ENCODE results near the gene PCNX2.

PCNX2 gene

DNA sequence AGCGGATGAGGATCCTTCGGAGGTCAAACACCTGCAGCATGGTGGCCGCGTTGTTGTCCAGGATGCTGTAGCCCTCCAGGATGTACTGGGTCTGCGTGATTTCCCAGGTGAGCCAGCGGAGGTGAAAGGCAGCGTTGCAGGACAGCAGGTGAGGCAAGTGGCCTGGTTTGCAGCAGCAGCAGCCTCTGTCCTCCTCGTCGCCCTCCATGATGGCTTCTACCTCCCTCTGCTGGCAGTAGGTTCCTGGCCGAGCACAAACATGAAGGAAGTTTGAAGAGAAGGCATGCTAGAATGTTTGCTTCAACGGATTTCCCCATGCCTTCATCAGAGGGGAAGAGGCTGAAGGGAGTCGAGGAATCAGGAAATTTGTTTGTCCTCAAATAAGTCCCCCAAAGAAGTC is 270.4 kb downstream of the PCNX2 start:
- no peaks in the 10 kb centered on the region for H3K9me3 ChIP-seq (ENCODE audit: insufficient read depth, low read length)

DNA sequence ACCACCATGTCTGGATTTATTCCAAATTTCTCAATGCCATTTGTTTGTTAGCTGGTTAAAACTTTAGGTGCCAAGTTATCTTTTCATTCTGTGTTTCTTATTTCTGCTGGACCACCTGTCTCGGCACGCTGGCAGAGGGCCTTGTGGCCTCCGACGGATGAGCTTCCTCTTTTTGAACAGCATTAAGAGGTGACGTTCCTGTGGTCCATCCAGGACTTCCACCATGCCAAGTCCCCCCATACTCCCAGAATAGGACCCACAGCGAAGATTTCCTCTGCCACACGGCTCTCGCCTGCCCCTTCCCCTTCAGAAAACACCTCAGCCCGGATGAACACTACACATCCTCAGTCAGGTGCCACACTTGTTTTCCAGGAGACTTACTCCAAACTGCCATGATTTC is 271.3 kb downstream of the PCNX2 start:
- Histone ChIP-seq H3K4me3 (ENCODE audit: insufficient read length, low read depth) (no peak overlapping the region), H3K9me3 (ENCODE audit: insufficient read depth, low read length) (no peaks in the 10 kb centered on the region), H3K9ac (ENCODE audit: insufficient read length, low read depth) (no peak overlapping the region), H3K36me3 (ENCODE audit: insufficient read depth, insufficient read length, low read length) (peaks cover 3% of the 10 kb centered on the region), H3K4me1 (ENCODE audit: insufficient read depth, insufficient read length) (peaks cover 7% of the 10 kb centered on the region), H3K27me3 (ENCODE audit: insufficient read depth, insufficient read length) (no peaks in the 10 kb centered on the region)
- TF ChIP-seq YY1 (IDR thresholded peaks at IDR 0.05; ENCODE audit: insufficient read depth, insufficient read length), result no peak
- no peak for TF ChIP-seq SUZ12 (IDR thresholded peaks at IDR 0.05; ENCODE audit: extremely low read depth, insufficient read depth, insufficient read length)
- no peak for TF ChIP-seq ZNF274 (IDR thresholded peaks at IDR 0.05; ENCODE audit: low read depth, low read length)
- DNase-seq (ENCODE audit: low read depth, low spot score), result no peak

More for the DNA sequence above, 270.4 kb downstream of the PCNX2 start:
- peaks cover 7% of the 10 kb centered on the region for H3K4me1 ChIP-seq (ENCODE audit: insufficient read depth, insufficient read length)
- H3K36me3 ChIP-seq (ENCODE audit: insufficient read depth, insufficient read length, low read length), result peaks cover 3% of the 10 kb centered on the region
- H3K4me3 ChIP-seq (ENCODE audit: insufficient read length, low read depth), result no peak overlapping the region
- H3K27me3 ChIP-seq (ENCODE audit: insufficient read depth, insufficient read length), result no peaks in the 10 kb centered on the region
- TF ChIP-seq SUZ12 (IDR thresholded peaks at IDR 0.05; ENCODE audit: extremely low read depth, insufficient read depth, insufficient read length) (no peak), YY1 (IDR thresholded peaks at IDR 0.05; ENCODE audit: insufficient read depth, insufficient read length) (no peak), ZNF274 (IDR thresholded peaks at IDR 0.05; ENCODE audit: low read depth, low read length) (no peak)
- no peak overlapping the region for H3K9ac ChIP-seq (ENCODE audit: insufficient read length, low read depth)
- peak; percentile 61 for DNase-seq (ENCODE audit: low read depth, low spot score)

DNA sequence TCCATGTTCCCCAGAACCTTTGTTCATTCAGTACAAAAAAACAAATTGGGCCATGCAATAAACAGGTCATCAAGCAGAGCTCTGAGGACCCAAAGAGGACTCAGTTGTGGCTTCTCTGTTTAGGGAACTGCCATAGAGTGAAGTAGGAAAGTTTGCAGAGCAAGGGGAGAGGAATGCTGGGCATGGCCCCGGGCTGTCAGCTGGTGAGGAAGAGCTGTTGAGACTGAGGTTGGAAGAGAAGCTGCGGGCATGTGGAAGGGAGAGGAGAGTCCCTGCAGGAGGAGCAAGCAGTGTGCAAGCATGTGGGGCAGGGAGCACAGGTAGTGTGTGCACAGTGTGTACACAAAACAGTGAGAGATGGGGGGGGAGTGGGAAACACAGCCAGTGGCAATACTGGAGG is 273.3 kb downstream of the PCNX2 start:
- peaks cover 10% of the 10 kb centered on the region for H3K4me1 ChIP-seq (ENCODE audit: insufficient read depth, insufficient read length)
- H3K4me3 ChIP-seq (ENCODE audit: insufficient read length, low read depth), result no peak overlapping the region
- H3K9ac ChIP-seq (ENCODE audit: insufficient read length, low read depth), result no peak overlapping the region
- peaks cover 3% of the 10 kb centered on the region for H3K36me3 ChIP-seq (ENCODE audit: insufficient read depth, insufficient read length, low read length)
- TF ChIP-seq YY1 (IDR thresholded peaks at IDR 0.05; ENCODE audit: insufficient read depth, insufficient read length) (no peak), ZNF274 (IDR thresholded peaks at IDR 0.05; ENCODE audit: low read depth, low read length) (no peak), SUZ12 (IDR thresholded peaks at IDR 0.05; ENCODE audit: extremely low read depth, insufficient read depth, insufficient read length) (no peak)
- DNase-seq (ENCODE audit: low read depth, low spot score), result no peak
- no peaks in the 10 kb centered on the region for H3K9me3 ChIP-seq (ENCODE audit: insufficient read depth, low read length)
- H3K27me3 ChIP-seq (ENCODE audit: insufficient read depth, insufficient read length), result no peaks in the 10 kb centered on the region

DNA sequence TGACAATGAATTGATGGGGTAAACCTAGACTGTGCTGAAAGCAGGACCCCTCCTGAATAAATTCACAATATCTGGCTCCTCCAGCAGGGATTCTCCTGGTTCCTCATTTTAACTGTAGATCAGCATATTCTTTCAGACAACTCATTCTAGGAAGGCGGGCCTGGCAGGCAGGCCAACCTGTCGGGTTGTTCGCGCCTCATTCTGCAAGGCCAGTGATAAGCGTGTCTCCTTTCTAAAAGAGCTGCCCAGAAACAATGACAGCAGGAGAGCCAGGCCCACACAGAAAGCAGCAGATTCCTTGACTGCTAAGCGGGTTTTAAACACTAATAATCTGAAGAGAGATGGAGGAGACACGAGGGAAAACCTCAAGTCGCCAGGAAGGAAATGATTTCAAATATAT is 275.1 kb downstream of the PCNX2 start:
- no peak for DNase-seq (ENCODE audit: low read depth, low spot score)
- Histone ChIP-seq H3K36me3 (ENCODE audit: insufficient read depth, insufficient read length, low read length) (peaks cover 6% of the 10 kb centered on the region), H3K27me3 (ENCODE audit: insufficient read depth, insufficient read length) (no peaks in the 10 kb centered on the region), H3K4me1 (ENCODE audit: insufficient read depth, insufficient read length) (peaks cover 10% of the 10 kb centered on the region), H3K4me3 (ENCODE audit: insufficient read length, low read depth) (no peak overlapping the region), H3K9ac (ENCODE audit: insufficient read length, low read depth) (no peak overlapping the region), H3K9me3 (ENCODE audit: insufficient read depth, low read length) (no peaks in the 10 kb centered on the region)
- TF ChIP-seq ZNF274 (IDR thresholded peaks at IDR 0.05; ENCODE audit: low read depth, low read length), result no peak
- no peak for TF ChIP-seq SUZ12 (IDR thresholded peaks at IDR 0.05; ENCODE audit: extremely low read depth, insufficient read depth, insufficient read length)
- no peak for TF ChIP-seq YY1 (IDR thresholded peaks at IDR 0.05; ENCODE audit: insufficient read depth, insufficient read length)

DNA sequence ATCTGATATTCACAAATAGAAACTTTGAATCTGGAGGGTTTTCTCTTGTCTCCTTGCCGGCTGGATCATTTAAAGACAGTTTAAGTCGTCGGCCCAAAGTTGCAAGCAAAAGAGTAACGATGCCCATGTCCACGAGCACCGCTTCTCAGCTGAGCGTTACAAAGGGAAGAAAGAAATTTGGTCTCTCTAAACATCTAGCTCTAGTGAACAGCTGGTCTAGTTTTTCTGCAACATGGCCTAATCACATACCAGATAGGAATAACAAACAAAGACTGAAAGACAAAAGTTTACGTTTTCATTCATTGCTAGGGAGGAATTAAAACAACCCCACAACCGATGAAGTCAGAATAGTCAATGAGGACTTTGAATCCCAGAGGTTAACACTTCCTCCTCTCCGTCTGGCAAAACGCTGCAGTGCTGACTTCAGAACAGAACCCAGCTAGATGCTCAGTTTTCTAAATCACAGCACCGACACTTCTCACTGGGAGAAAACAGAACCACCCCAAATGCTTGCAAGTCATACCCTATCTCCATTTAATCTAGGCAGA is 275.7 kb downstream of the PCNX2 start:
- Histone ChIP-seq H3K4me3 (ENCODE audit: insufficient read length, low read depth) (no peak overlapping the region), H3K9ac (ENCODE audit: insufficient read length, low read depth) (no peak overlapping the region), H3K9me3 (ENCODE audit: insufficient read depth, low read length) (no peaks in the 10 kb centered on the region), H3K36me3 (ENCODE audit: insufficient read depth, insufficient read length, low read length) (peaks cover 4% of the 10 kb centered on the region), H3K4me1 (ENCODE audit: insufficient read depth, insufficient read length) (peaks cover 10% of the 10 kb centered on the region), H3K27me3 (ENCODE audit: insufficient read depth, insufficient read length) (no peaks in the 10 kb centered on the region)
- DNase-seq (ENCODE audit: low read depth, low spot score), result no peak
- no peak for TF ChIP-seq ZNF274 (IDR thresholded peaks at IDR 0.05; ENCODE audit: low read depth, low read length)
- no peak for TF ChIP-seq SUZ12 (IDR thresholded peaks at IDR 0.05; ENCODE audit: extremely low read depth, insufficient read depth, insufficient read length)
- TF ChIP-seq YY1 (IDR thresholded peaks at IDR 0.05; ENCODE audit: insufficient read depth, insufficient read length), result no peak

DNA sequence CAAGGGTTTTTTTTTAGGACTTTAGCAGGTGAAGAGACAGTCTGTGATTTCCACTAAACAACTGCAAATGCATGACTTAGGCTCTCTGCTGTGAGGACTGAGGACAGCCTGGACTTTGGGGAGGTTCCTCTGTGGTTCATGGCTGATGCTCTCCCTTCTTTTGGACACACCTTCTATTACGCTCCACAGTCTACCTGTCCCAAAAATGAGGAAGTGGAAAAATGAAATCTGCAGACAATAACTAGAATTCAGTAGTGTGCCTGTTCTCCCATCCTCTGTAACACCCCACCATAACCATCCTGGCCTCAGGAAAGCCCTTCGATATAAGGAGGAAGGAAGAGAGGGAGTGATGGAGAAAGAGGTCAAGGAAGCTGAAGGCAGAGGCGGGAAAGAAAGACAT is 276.4 kb downstream of the PCNX2 start:
- Histone ChIP-seq H3K4me3 (ENCODE audit: insufficient read length, low read depth) (no peak overlapping the region), H3K27me3 (ENCODE audit: insufficient read depth, insufficient read length) (no peaks in the 10 kb centered on the region), H3K36me3 (ENCODE audit: insufficient read depth, insufficient read length, low read length) (peaks cover 10% of the 10 kb centered on the region), H3K9me3 (ENCODE audit: insufficient read depth, low read length) (no peaks in the 10 kb centered on the region), H3K9ac (ENCODE audit: insufficient read length, low read depth) (no peak overlapping the region), H3K4me1 (ENCODE audit: insufficient read depth, insufficient read length) (peaks cover 10% of the 10 kb centered on the region)
- DNase-seq (ENCODE audit: low read depth, low spot score), result no peak
- TF ChIP-seq ZNF274 (IDR thresholded peaks at IDR 0.05; ENCODE audit: low read depth, low read length), result no peak
- TF ChIP-seq SUZ12 (IDR thresholded peaks at IDR 0.05; ENCODE audit: extremely low read depth, insufficient read depth, insufficient read length), result no peak
- TF ChIP-seq YY1 (IDR thresholded peaks at IDR 0.05; ENCODE audit: insufficient read depth, insufficient read length), result no peak

DNA sequence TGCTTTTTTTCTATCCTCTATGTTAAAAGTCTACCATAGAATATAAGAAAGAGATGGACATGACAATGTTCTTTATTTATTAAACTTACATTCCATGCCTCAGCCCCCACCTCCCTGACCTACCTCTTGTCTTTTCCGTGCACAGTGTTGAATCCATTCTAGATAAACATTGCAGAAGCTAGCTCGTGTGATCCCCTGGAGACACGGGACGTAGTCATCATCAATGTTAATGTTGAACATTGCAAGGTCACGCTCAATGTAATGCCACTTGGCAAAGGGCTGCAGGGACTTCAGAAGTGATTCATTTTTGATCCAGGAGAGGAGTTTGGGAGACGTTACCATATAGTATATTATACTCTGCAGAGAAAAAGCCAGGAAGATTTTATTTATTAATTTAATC is 278.7 kb downstream of the PCNX2 start:
- H3K9me3 ChIP-seq (ENCODE audit: insufficient read depth, low read length), result no peaks in the 10 kb centered on the region
- H3K4me3 ChIP-seq (ENCODE audit: insufficient read length, low read depth), result no peak overlapping the region
- DNase-seq (ENCODE audit: low read depth, low spot score), result no peak
- no peaks in the 10 kb centered on the region for H3K27me3 ChIP-seq (ENCODE audit: insufficient read depth, insufficient read length)
- peaks cover 9% of the 10 kb centered on the region for H3K4me1 ChIP-seq (ENCODE audit: insufficient read depth, insufficient read length)
- H3K36me3 ChIP-seq (ENCODE audit: insufficient read depth, insufficient read length, low read length), result peaks cover 17% of the 10 kb centered on the region
- TF ChIP-seq YY1 (IDR thresholded peaks at IDR 0.05; ENCODE audit: insufficient read depth, insufficient read length) (no peak), SUZ12 (IDR thresholded peaks at IDR 0.05; ENCODE audit: extremely low read depth, insufficient read depth, insufficient read length) (no peak), ZNF274 (IDR thresholded peaks at IDR 0.05; ENCODE audit: low read depth, low read length) (no peak)
- no peak overlapping the region for H3K9ac ChIP-seq (ENCODE audit: insufficient read length, low read depth)
